SW480 (cell line): ENCODE data around the gene GOLGA6L10.
"Not testable (repeated sequence)": the region's sequence is repeated elsewhere in the genome, so short reads cannot be mapped to it uniquely, and the experiment has no call there.

Source experiments
- DNase-seq: peaks from one replicate; pipeline ENCODE4 v3.0.0-alpha.2; 2016; ENCODE audit warnings: low spot score

The GOLGA6L10 gene

GRCh38 chr15:82349375-82349774 lies at the start of gene GOLGA6L10:
Gene GOLGA6L10, minus strand, starts transcription at chr15:82349475. Its CDS starts 100 bp downstream, at chr15:82349375.
- not testable (repeated sequence) for DNase-seq

GRCh38 chr15:82398785-82399184 lies 49.5 kb upstream of the GOLGA6L10 start:
- DNase-seq = no peak

- no peak for DNase-seq
Measured at GRCh38 chr15:82397817-82398216, 48.5 kb upstream of the GOLGA6L10 start.

DNA sequence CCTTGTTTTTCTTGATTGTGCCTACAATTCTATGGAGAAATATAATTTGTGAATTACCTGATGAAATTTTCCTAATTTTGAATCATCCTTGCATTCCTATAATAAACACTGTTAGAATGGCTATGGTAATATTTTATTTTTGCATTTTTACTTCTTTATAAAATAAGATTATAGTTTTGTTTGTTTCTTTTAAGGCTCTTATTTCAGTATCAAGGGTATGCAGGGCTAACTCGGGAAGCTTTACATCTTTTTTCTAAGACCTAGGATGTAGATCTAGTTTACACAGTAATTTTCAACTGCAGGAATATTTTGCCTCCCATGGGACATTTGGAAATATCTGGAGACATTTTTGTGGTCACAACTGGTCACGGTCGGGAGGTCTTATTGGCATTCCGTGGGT lies 46.5 kb upstream of the GOLGA6L10 start:
- not testable (repeated sequence) for DNase-seq

DNA sequence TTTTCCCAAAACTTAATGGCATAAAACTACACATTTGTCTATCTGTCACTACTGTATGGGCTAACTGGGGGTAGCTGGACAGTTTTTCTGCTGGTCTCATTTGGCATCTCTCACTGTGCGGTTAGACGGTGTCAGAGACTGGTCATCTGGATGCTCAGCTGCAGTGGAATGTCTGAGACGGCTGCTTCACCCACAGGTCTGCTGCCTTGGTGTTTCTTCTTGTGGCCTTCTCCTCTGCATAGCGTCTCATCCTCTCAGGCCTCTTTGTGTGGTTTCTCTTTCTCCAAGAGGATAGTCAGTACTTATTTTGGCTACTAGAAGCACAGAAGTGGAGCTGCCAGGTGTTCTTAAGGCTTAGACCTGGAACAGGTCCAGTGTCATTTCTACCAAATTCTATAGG lies 44.4 kb upstream of the GOLGA6L10 start:
- no peak for DNase-seq

GRCh38 chr15:82392077-82392476 lies 42.8 kb upstream of the GOLGA6L10 start:
- not testable (repeated sequence) for DNase-seq

DNA sequence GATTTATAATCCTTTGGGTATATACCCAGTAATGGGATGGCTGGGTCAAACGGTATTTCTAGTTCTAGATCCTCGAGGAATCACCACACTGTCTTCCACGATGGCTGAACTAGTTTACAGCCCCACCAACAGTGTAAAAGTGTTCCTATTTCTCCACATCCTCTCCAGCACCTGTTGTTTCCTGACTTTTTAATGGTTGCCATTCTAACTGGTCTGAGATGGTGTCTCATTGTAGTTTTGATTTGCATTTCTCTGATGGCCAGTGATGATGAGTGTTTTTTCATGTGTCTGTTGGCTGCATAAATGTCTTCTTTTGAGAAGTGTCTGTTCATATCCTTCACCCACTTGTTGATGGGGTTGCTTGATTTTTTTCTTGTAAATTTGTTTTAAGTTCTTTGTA lies 40.9 kb upstream of the GOLGA6L10 start:
- DNase-seq = not testable (repeated sequence)

- not testable (repeated sequence) for DNase-seq
Measured at GRCh38 chr15:82387209-82387608, 37.9 kb upstream of the GOLGA6L10 start.

DNA sequence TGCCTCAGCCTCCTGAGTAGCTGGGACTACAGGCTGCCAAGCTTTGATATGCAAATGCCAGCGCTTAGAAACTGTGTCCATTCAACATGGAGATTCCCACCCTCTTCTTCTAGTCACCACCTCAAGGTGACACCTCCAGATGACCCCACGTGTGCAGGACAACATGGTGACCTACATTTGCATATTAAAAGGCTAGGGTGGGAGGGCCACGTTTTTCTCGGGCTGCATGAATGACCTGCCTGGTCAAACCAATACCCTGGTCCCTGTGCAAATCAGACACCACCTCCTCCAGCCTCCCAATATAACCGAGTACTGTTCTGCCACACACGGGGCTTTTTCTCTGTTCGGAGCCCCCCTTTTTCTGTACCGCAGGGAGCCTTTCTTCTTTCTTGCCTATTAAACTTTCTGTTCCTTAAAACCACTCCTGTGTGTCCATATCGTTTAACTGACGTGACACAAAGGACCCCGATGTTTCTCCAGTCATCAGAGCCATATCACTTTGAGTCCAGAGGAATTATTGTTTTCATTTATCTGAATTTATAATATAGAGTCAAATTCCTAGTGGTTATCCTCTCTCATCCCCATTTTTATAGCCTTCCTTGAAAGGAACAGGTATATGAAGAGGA lies 32.2 kb upstream of the GOLGA6L10 start:
- DNase-seq = not testable (repeated sequence)

DNA sequence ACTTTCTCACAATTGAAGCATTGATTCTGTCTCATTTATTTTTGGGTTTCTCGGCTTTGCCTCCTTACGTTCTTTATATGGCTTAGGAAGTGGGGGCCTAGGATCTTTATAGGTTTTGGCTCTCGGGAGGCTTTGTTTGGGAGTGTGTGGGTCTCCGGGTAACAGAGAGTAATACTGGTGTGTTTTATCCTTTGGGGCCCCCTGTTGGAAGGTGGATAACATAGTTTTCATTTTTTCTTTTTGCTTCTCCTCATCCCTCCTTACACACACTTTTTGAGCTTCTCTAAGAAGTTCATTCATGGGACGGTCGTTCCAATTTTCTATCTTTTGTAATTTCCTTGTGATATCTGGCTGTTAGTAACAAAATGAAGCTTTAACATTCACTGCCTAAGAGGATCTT lies 30.3 kb upstream of the GOLGA6L10 start:
- DNase-seq = not testable (repeated sequence)

GRCh38 chr15:82373661-82374060 lies 24.4 kb upstream of the GOLGA6L10 start:
- DNase-seq = not testable (repeated sequence)

DNA sequence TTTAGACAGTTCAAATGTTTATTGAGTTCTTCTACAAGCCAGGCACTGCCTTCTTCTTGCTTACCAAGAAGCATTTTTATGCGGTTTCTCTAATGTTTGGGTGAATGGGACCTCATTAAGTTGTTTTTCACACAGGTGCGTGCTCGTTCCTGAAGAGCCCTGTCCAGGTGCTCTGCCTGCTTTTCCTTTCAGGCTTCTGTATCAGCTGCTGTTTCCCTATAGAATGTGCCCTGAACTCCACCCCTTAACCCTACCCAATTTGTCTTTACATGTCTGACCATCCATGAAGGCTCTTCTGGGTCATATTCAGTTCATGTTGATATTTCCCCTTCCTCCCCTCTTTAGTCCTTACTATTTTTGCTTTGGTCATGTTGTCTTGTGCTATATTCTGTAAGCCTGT lies 22.4 kb upstream of the GOLGA6L10 start:
- no peak for DNase-seq

DNA sequence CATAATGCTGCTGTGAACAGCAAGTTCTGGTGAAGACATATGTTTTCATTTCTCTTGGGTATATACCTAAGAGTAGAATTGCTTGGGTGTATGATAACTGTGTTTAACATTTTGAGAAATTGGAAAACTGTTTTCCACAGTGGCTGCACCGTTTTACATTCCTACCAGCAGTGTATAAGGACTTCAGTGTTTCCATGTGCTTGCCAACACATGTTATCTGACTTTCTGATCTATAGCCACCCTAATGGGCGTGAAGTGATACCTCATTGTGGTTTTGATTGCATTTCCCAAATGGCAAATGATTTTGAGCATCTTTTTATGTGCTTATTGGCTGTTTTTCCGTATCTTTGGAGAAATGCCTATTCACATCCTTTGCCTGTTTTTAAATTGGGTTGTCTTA lies 18.5 kb upstream of the GOLGA6L10 start:
- DNase-seq = not testable (repeated sequence)

- not testable (repeated sequence) for DNase-seq
Measured at GRCh38 chr15:82365692-82366323, 16.5 kb upstream of the GOLGA6L10 start.

DNA sequence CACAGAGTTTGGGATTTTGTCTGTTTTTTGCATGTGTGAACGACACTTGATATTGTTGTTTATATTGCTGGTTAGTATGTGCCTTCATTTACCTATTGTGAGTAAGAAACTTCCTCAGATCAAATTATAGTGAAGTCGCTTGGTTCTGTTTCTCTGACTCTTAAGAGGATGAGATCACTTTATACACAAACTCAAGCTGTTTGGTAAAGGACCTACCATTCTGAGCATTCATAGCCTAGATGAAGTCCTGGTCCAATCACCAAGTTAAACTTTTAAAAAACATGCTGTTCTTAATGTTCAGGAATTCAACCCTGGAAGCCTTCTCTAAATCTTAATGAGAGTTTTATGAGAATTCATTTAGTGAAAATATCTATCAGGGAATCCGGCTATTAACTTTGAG lies 15.3 kb upstream of the GOLGA6L10 start:
- not testable (repeated sequence) for DNase-seq

DNA sequence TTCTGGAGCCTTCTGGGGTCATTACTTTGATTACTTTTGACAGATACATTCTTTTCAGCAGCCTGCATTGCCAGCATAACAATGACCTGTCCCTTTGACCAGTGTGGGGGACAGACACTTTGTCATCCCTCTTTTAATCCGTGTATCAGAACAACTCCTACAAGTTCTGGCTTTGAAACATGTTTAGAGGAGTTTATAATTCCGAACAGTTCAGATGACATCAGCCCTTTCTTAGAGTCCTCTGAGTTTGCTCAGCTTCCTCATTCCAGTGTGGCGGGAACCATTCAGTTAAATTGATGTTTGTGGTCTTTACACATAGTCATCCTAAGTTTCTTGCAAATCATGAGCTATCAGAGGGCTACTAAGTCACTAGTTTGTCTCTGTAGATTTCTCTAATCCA lies 13.5 kb upstream of the GOLGA6L10 start:
- DNase-seq = not testable (repeated sequence)

- DNase-seq = not testable (repeated sequence)
Measured at GRCh38 chr15:82360618-82361017, 11.3 kb upstream of the GOLGA6L10 start.

DNA sequence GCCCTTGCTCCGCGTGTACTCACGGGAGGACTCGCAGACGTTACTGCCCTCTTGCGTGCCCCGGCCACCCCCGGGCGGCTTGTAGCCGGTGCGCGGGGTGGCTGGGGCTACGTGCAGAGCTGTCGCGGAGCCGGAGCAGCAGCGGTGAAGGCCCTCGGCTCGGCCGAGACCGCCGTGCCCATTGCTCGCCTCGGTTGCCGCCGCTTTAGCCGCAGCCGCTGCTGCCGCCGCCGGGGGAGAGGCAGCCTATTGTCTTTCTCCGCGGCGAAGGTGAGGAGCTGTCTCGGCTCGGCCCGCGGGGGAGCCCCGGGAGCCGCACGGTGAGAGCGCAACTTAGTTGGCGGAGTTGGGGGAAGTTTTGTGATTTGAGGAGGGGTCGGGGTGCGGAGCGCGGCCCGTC lies 5.8 kb upstream of the GOLGA6L10 start:
- DNase-seq = not testable (repeated sequence)

DNA sequence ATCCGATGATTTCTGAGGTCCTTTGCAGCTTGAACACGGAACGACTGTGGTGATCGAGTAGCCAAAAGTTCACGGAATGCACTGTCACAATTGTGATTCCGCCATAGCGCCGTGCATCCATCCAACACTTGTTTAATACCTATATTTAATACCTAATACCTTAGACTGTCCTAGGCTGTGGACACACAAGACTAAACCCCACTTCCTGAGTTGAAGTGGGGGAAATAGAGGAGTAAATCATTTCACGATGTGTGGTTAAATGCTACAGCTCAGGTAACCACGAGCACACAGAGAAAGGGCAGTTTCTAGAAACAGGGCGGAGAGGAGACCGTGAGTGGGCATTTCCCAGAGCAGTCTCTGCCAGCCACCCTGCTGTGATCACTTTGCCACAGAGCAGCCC lies 5.3 kb upstream of the GOLGA6L10 start:
- not testable (repeated sequence) for DNase-seq

- DNase-seq = not testable (repeated sequence)
Measured at GRCh38 chr15:82347645-82348044, 1.6 kb downstream of the GOLGA6L10 start.

GRCh38 chr15:82345176-82345575 lies 4.1 kb downstream of the GOLGA6L10 start:
- not testable (repeated sequence) for DNase-seq

- not testable (repeated sequence) for DNase-seq
Measured at GRCh38 chr15:82344421-82344820, 4.9 kb downstream of the GOLGA6L10 start.

DNA sequence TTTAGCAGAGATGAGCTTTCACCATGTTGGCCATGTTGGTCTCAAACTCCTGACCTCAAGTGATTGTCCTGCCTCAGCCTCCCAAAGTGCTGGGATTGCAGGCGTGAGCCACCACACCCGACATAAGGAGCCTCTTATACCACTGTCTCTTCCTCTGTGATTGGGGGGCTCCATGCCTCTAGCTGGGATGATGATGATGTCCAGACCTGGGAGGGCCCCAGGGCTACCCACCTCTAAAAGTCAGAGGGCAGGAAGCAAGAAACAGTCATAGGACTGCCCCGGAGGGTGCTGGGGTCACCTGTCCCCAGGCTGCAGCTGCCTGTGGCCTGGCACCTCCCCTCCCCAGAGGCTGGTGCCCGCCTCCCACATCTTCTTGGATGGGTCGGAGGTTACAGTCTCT lies 5.4 kb downstream of the GOLGA6L10 start:
- not testable (repeated sequence) for DNase-seq
